ENCODE measurements around the gene LAPTM5. TPM values are rescaled to one million over a fixed set of nuclear protein-coding genes. Genes with fewer than 3 reads are reported as not detected.

Gene LAPTM5
- polyA plus RNA-seq (2013, experiment 1 of 2), result 0.15 TPM
- polyA plus RNA-seq (2013, experiment 2 of 2), result 0.10 TPM

DNA sequence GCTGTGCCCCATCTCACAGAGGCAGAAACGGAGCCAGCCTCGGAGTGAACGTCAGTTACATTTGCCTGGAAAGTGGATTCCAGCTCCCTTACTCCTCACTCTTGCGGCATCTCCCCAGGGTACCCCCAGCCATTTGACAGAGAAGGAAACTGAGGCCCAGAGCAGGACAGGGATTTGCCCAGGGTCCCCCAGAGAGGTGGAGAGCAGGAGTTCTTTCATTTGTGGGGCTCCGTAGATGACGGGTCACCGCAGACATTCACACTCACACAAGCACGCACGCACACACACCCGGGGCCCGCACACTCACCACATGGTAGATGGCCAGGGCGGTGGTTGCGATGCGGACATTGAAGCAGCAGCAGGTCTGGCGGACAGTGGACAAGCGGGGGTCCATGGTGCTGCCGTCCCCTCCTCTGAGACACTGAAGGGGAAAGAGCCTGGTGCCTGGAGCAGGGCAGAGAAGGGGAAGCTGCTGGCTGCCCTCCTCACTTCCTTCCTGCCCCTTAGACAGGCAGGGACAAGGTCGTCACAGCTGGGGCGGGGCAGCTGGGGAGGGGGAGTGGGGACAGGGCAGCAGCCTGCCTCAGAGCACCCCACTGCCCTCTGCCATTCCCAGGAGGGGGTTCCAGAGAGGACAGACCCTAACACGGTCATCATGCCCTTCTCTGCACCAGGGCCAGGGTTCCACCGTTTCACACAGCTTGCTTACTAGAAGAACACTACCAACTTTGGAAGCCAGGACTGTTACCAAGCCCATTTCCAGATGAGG, at the start of gene LAPTM5:
TSS of gene LAPTM5 (minus strand) at position 423 of the 769 bp plus-strand sequence. CDS start at position 394, 29 bp downstream.
- Histone ChIP-seq H3K9ac (ENCODE audit: low read depth, low read length, poor library complexity) (peak within 1 kb of the TSS; percentile 26), H3K4me1 (ENCODE audit: control insufficient read depth in 2 of 2, insufficient read depth in 1 of 2, low read depth in 1 of 2, low read length in 2 of 2) (peaks cover 14 to 23% of the 10 kb centered on the region in 2 donors), H3K36me3 (replicated peaks in 1 of 2; ENCODE audit: control insufficient read depth in 2 of 2, insufficient read depth in 2 of 2, low read length in 2 of 2) (no peaks in the 10 kb centered on the region), H2BK12ac (ENCODE audit: low read length) (no peak within 1 kb of the TSS), H4K91ac (ENCODE audit: low read depth, low read length, poor library complexity) (no peak within 1 kb of the TSS), H2BK15ac (ENCODE audit: low read length) (peak within 1 kb of the TSS; percentile 43), H3K23ac (ENCODE audit: low read depth, low read length, poor library complexity) (peak within 1 kb of the TSS; percentile 52), H3K18ac (ENCODE audit: low read length) (peak within 1 kb of the TSS; percentile 62), H2BK120ac (ENCODE audit: low read depth, low read length) (no peak within 1 kb of the TSS), H3K27ac (replicated peaks; ENCODE audit: low read length) (no peak within 1 kb of the TSS), H2AFZ (ENCODE audit: low read length) (peak within 1 kb of the TSS; percentile 45), H3K4me3 (ENCODE audit: low read length in 2 of 2) (no peak within 1 kb of the TSS), H3K14ac (ENCODE audit: low read length) (peak within 1 kb of the TSS; percentile 83), H3K9me3 (replicated peaks in 1 of 2; ENCODE audit: control insufficient read depth in 2 of 2, insufficient read depth in 1 of 2, low read depth in 1 of 2, low read length in 2 of 2) (peaks cover 0 to 3% of the 10 kb centered on the region in 2 donors), H3K4me2 (ENCODE audit: insufficient read depth, low read length, poor library complexity, severe bottlenecking) (no peak within 1 kb of the TSS), H2AK5ac (ENCODE audit: low read depth, low read length) (peak within 1 kb of the TSS; percentile 20), H4K8ac (ENCODE audit: low read depth, low read length) (no peak within 1 kb of the TSS), H3K79me1 (ENCODE audit: low read depth, low read length) (no peaks in the 10 kb centered on the region), H3K4ac (ENCODE audit: low read length) (no peak within 1 kb of the TSS), H3K27me3 (ENCODE audit: control insufficient read depth in 3 of 3, insufficient read depth in 3 of 3, low read depth in 1 of 3, low read length in 3 of 3) (no peaks in the 10 kb centered on the region), H2BK5ac (ENCODE audit: low read length) (no peak within 1 kb of the TSS)
- no CpG with 5 or more reads among the region's 21 CpGs for WGBS, 2 donors (ENCODE audit: extremely low coverage in 2 of 2, insufficient read length in 2 of 2, insufficient replicate concordance in 1 of 2)
- DNase-seq (ENCODE audit: low spot score), result no peak

GRCh38 chr1:30806381-30807317, 49.1 kb upstream of the LAPTM5 start:
- H3K4me1 ChIP-seq (ENCODE audit: control insufficient read depth in 2 of 2, insufficient read depth in 1 of 2, low read depth in 1 of 2, low read length in 2 of 2), result peaks cover 13 to 71% of the 10 kb centered on the region in 2 donors
- H3K23ac ChIP-seq (ENCODE audit: low read depth, low read length, poor library complexity), result no peak overlapping the region
- H3K4ac ChIP-seq (ENCODE audit: low read length), result no peak overlapping the region
- no peak overlapping the region for H3K14ac ChIP-seq (ENCODE audit: low read length)
- H4K8ac ChIP-seq (ENCODE audit: low read depth, low read length), result no peak overlapping the region
- H2AFZ ChIP-seq (ENCODE audit: low read length), result no peak overlapping the region
- H2BK120ac ChIP-seq (ENCODE audit: low read depth, low read length), result no peak overlapping the region
- H2BK5ac ChIP-seq (ENCODE audit: low read length), result no peak overlapping the region
- H3K79me1 ChIP-seq (ENCODE audit: low read depth, low read length), result no peaks in the 10 kb centered on the region
- H3K36me3 ChIP-seq (replicated peaks in 1 of 2; ENCODE audit: control insufficient read depth in 2 of 2, insufficient read depth in 2 of 2, low read length in 2 of 2), result no peaks in the 10 kb centered on the region
- H3K27me3 ChIP-seq (ENCODE audit: control insufficient read depth in 3 of 3, insufficient read depth in 3 of 3, low read depth in 1 of 3, low read length in 3 of 3), result no peaks in the 10 kb centered on the region
- H3K4me3 ChIP-seq (ENCODE audit: low read length in 2 of 2), result no peak overlapping the region
- no peak overlapping the region for H2BK12ac ChIP-seq (ENCODE audit: low read length)
- H3K9me3 ChIP-seq (replicated peaks in 1 of 2; ENCODE audit: control insufficient read depth in 2 of 2, insufficient read depth in 1 of 2, low read depth in 1 of 2, low read length in 2 of 2), result no peaks in the 10 kb centered on the region
- no peak for DNase-seq (ENCODE audit: low spot score)
- H4K91ac ChIP-seq (ENCODE audit: low read depth, low read length, poor library complexity), result no peak overlapping the region
- no CpG with 5 or more reads among the region's 24 CpGs for WGBS, 2 donors (ENCODE audit: extremely low coverage in 2 of 2, insufficient read length in 2 of 2, insufficient replicate concordance in 1 of 2)
- no peak overlapping the region for H2BK15ac ChIP-seq (ENCODE audit: low read length)
- peak overlapping the region; percentile 73 for H2AK5ac ChIP-seq (ENCODE audit: low read depth, low read length)
- no peak overlapping the region for H3K27ac ChIP-seq (replicated peaks; ENCODE audit: low read length)
- peak overlapping the region; percentile 15 for H3K18ac ChIP-seq (ENCODE audit: low read length)
- no peak overlapping the region for H3K9ac ChIP-seq (ENCODE audit: low read depth, low read length, poor library complexity)
- H3K4me2 ChIP-seq (ENCODE audit: insufficient read depth, low read length, poor library complexity, severe bottlenecking), result no peak overlapping the region

GRCh38 chr1:30805304-30806003, 47.9 kb upstream of the LAPTM5 start:
- Histone ChIP-seq H2BK12ac (ENCODE audit: low read length) (peak overlapping the region; percentile 31), H4K8ac (ENCODE audit: low read depth, low read length) (no peak overlapping the region), H3K79me1 (ENCODE audit: low read depth, low read length) (no peaks in the 10 kb centered on the region), H3K23ac (ENCODE audit: low read depth, low read length, poor library complexity) (no peak overlapping the region), H3K9ac (ENCODE audit: low read depth, low read length, poor library complexity) (no peak overlapping the region), H3K4me2 (ENCODE audit: insufficient read depth, low read length, poor library complexity, severe bottlenecking) (no peak overlapping the region), H3K18ac (ENCODE audit: low read length) (peak overlapping the region; percentile 36), H3K4me1 (ENCODE audit: control insufficient read depth in 2 of 2, insufficient read depth in 1 of 2, low read depth in 1 of 2, low read length in 2 of 2) (peaks cover 17 to 68% of the 10 kb centered on the region in 2 donors), H3K14ac (ENCODE audit: low read length) (no peak overlapping the region), H2BK120ac (ENCODE audit: low read depth, low read length) (no peak overlapping the region), H3K4ac (ENCODE audit: low read length) (no peak overlapping the region), H2AK5ac (ENCODE audit: low read depth, low read length) (peak overlapping the region; percentile 58), H2BK15ac (ENCODE audit: low read length) (no peak overlapping the region), H3K36me3 (replicated peaks in 1 of 2; ENCODE audit: control insufficient read depth in 2 of 2, insufficient read depth in 2 of 2, low read length in 2 of 2) (no peaks in the 10 kb centered on the region), H2BK5ac (ENCODE audit: low read length) (no peak overlapping the region), H3K9me3 (replicated peaks in 1 of 2; ENCODE audit: control insufficient read depth in 2 of 2, insufficient read depth in 1 of 2, low read depth in 1 of 2, low read length in 2 of 2) (no peaks in the 10 kb centered on the region), H3K27me3 (ENCODE audit: control insufficient read depth in 3 of 3, insufficient read depth in 3 of 3, low read depth in 1 of 3, low read length in 3 of 3) (no peaks in the 10 kb centered on the region), H3K27ac (replicated peaks; ENCODE audit: low read length) (no peak overlapping the region), H2AFZ (ENCODE audit: low read length) (no peak overlapping the region), H3K4me3 (ENCODE audit: low read length in 2 of 2) (no peak overlapping the region), H4K91ac (ENCODE audit: low read depth, low read length, poor library complexity) (no peak overlapping the region)
- WGBS, 2 donors (ENCODE audit: extremely low coverage in 2 of 2, insufficient read length in 2 of 2, insufficient replicate concordance in 1 of 2), result no CpG with 5 or more reads among the region's 11 CpGs
- no peak for DNase-seq (ENCODE audit: low spot score)

Measured in neuronal stem cell (in vitro differentiated cells).